ENCODE measurements around the gene AQP12B.

Gene AQP12B

GRCh38 chr2:240651185-240651584, 31.5 kb downstream of the AQP12B start:
- H3K4me2 ChIP-seq (ENCODE audit: insufficient read depth, low read length) = no peak overlapping the region
- no peak for ATAC-seq (ENCODE audit: insufficient read depth, low read depth)

GRCh38 chr2:240650254-240650965, 32.3 kb downstream of the AQP12B start:
- DNase-seq = no peak
- TF ChIP-seq CTCF (IDR thresholded peaks at IDR 0.05; ENCODE audit: borderline replicate concordance, extremely low read depth, low read length, poor library complexity, severe bottlenecking) (no peak), EZH2 (IDR thresholded peaks at IDR 0.05; ENCODE audit: borderline replicate concordance, low read depth, low read length, severe bottlenecking) (no peak)
- peaks cover 21% of the 10 kb centered on the region for H3K27me3 ChIP-seq (ENCODE audit: insufficient read depth, low read length, poor library complexity)
- no peak overlapping the region for H3K4me2 ChIP-seq (ENCODE audit: insufficient read depth, low read length)
- no peaks in the 10 kb centered on the region for H3K4me1 ChIP-seq (ENCODE audit: insufficient read depth, low read length)
- no peak for ATAC-seq (ENCODE audit: insufficient read depth, low read depth)
- H3K9me3 ChIP-seq (ENCODE audit: insufficient read depth, low read length, severe bottlenecking) = no peaks in the 10 kb centered on the region
- no peak overlapping the region for H3K9ac ChIP-seq (ENCODE audit: low read depth, low read length)
- H3K36me3 ChIP-seq (ENCODE audit: insufficient read depth, low read length) = no peaks in the 10 kb centered on the region
- peaks cover 9% of the 10 kb centered on the region; the same call in 1 of the 2 replicates for H4K20me1 ChIP-seq (ENCODE audit: insufficient read depth, low read length)
- no peak overlapping the region for H3K4me3 ChIP-seq (ENCODE audit: low read depth in 1 of 2, low read length in 2 of 2)
- H2AFZ ChIP-seq (ENCODE audit: low read depth, low read length) = no peak overlapping the region
- no peak overlapping the region for H3K27ac ChIP-seq (ENCODE audit: low read length)
- H3K79me2 ChIP-seq (ENCODE audit: insufficient read depth, low read length) = no peaks in the 10 kb centered on the region

More at GRCh38 chr2:240651185-240651584, 31.5 kb downstream of the AQP12B start:
- no peak for TF ChIP-seq CTCF (IDR thresholded peaks at IDR 0.05; ENCODE audit: borderline replicate concordance, extremely low read depth, low read length, poor library complexity, severe bottlenecking)
- TF ChIP-seq EZH2 (IDR thresholded peaks at IDR 0.05; ENCODE audit: borderline replicate concordance, low read depth, low read length, severe bottlenecking) = no peak
- Histone ChIP-seq H3K9ac (ENCODE audit: low read depth, low read length) (no peak overlapping the region), H3K4me3 (ENCODE audit: low read depth in 1 of 2, low read length in 2 of 2) (no peak overlapping the region), H3K27ac (ENCODE audit: low read length) (no peak overlapping the region), H3K36me3 (ENCODE audit: insufficient read depth, low read length) (no peaks in the 10 kb centered on the region), H3K9me3 (ENCODE audit: insufficient read depth, low read length, severe bottlenecking) (no peaks in the 10 kb centered on the region), H3K4me1 (ENCODE audit: insufficient read depth, low read length) (no peaks in the 10 kb centered on the region), H4K20me1 (ENCODE audit: insufficient read depth, low read length) (peaks cover 9% of the 10 kb centered on the region; the same call in 1 of the 2 replicates), H3K79me2 (ENCODE audit: insufficient read depth, low read length) (no peaks in the 10 kb centered on the region), H2AFZ (ENCODE audit: low read depth, low read length) (no peak overlapping the region), H3K27me3 (ENCODE audit: insufficient read depth, low read length, poor library complexity) (peaks cover 27% of the 10 kb centered on the region)
- no peak for DNase-seq

GRCh38 chr2:240649331-240649730, 33.4 kb downstream of the AQP12B start:
- no peak for ATAC-seq (ENCODE audit: insufficient read depth, low read depth)
- no peaks in the 10 kb centered on the region for H3K9me3 ChIP-seq (ENCODE audit: insufficient read depth, low read length, severe bottlenecking)

More at GRCh38 chr2:240649331-240649730, 33.4 kb downstream of the AQP12B start:
- DNase-seq = no peak
- Histone ChIP-seq H3K27ac (ENCODE audit: low read length) (no peak overlapping the region), H3K36me3 (ENCODE audit: insufficient read depth, low read length) (no peaks in the 10 kb centered on the region), H3K27me3 (ENCODE audit: insufficient read depth, low read length, poor library complexity) (peaks cover 17% of the 10 kb centered on the region), H2AFZ (ENCODE audit: low read depth, low read length) (no peak overlapping the region), H3K79me2 (ENCODE audit: insufficient read depth, low read length) (no peaks in the 10 kb centered on the region), H3K4me2 (ENCODE audit: insufficient read depth, low read length) (no peak overlapping the region), H3K4me3 (ENCODE audit: low read depth in 1 of 2, low read length in 2 of 2) (no peak overlapping the region), H4K20me1 (ENCODE audit: insufficient read depth, low read length) (peaks cover 9% of the 10 kb centered on the region; the same call in 1 of the 2 replicates), H3K9ac (ENCODE audit: low read depth, low read length) (no peak overlapping the region), H3K4me1 (ENCODE audit: insufficient read depth, low read length) (no peaks in the 10 kb centered on the region)
- TF ChIP-seq CTCF (IDR thresholded peaks at IDR 0.05; ENCODE audit: borderline replicate concordance, extremely low read depth, low read length, poor library complexity, severe bottlenecking) (no peak), EZH2 (IDR thresholded peaks at IDR 0.05; ENCODE audit: borderline replicate concordance, low read depth, low read length, severe bottlenecking) (no peak)
